CD4-positive, CD25-positive, alpha-beta regulatory T cell (primary cell): ENCODE measurements around the gene NPC1L1. TPM values are rescaled to one million over a fixed set of nuclear protein-coding genes. Genes with fewer than 3 reads are reported as not detected.

ENCODE experiments used
- ATAC-seq, 2 donors: fragments of 150-1000 bp; cut with Tn5 transposase; one replicate each; pipeline ENCODE4 v1.10.0; 2021; ENCODE audit warnings: low read depth in 2 of 2, moderate number of reproducible peaks in 2 of 2, moderate library complexity in 1 of 2
- DNase-seq, 3 donors: peaks; one replicate each; pipeline versions ENCODE4 v3.0.0 to v3.0.0-alpha.2; 2012 to 2022; ENCODE audit warnings: mixed read lengths in 1 of 3
- H3K27ac ChIP-seq: one replicate; pipeline ENCODE4 v1.7.0; 2013; ENCODE audit warnings: mild to moderate bottlenecking, low read length; ENCODE audit not compliant: insufficient read depth, poor library complexity, severe bottlenecking
- H3K27me3 ChIP-seq: one replicate; pipeline ENCODE4 v1.7.0; 2013; ENCODE audit warnings: low read length; ENCODE audit not compliant: control insufficient read depth, insufficient read depth
- H3K36me3 ChIP-seq: one replicate; pipeline ENCODE4 v1.7.0; 2013; ENCODE audit warnings: mild to moderate bottlenecking, low read length, moderate library complexity; ENCODE audit not compliant: control insufficient read depth, insufficient read depth
- H3K4me1 ChIP-seq: 2 replicates; pipeline ENCODE4 v1.7.0; 2013; ENCODE audit warnings: mild to moderate bottlenecking, low read length; ENCODE audit not compliant: insufficient read depth, control insufficient read depth, poor library complexity, severe bottlenecking
- H3K4me3 ChIP-seq: one replicate; pipeline ENCODE4 v1.7.0; 2013; ENCODE audit warnings: low read depth, mild to moderate bottlenecking, low read length, moderate library complexity
- H3K9me3 ChIP-seq, 2 experiments: 1 replicate in 1 of 2; 2 replicates in 1 of 2; pipeline ENCODE4 v1.7.0; 2013; ENCODE audit warnings: low read length in 2 of 2, mild to moderate bottlenecking in 1 of 2, moderate library complexity in 1 of 2; ENCODE audit not compliant: control insufficient read depth in 2 of 2
- H3K27ac Mint-ChIP-seq, 3 donors: one replicate each; pipeline ENCODE4 v1.8.0; 2020 to 2022; ENCODE audit warnings: mild to moderate bottlenecking in 3 of 3, mixed read lengths in 3 of 3, moderate library complexity in 2 of 3
- H3K27me3 Mint-ChIP-seq: one replicate; pipeline ENCODE4 v1.8.0; 2022; ENCODE audit warnings: mild to moderate bottlenecking, mixed read lengths
- H3K36me3 Mint-ChIP-seq: one replicate; pipeline ENCODE4 v1.8.0; 2020; ENCODE audit warnings: mixed read lengths
- H3K4me1 Mint-ChIP-seq, 4 donors: one replicate each; pipeline ENCODE4 v1.8.0; 2020 to 2022; ENCODE audit warnings: mixed read lengths in 4 of 4, mild to moderate bottlenecking in 1 of 4
- H3K4me3 Mint-ChIP-seq, 4 donors: one replicate each; pipeline ENCODE4 v1.8.0; 2020 to 2022; ENCODE audit warnings: mild to moderate bottlenecking in 4 of 4, mixed read lengths in 4 of 4, moderate library complexity in 3 of 4
- H3K9me3 Mint-ChIP-seq, 7 donors: one replicate each; pipeline ENCODE4 v1.8.0; 2020 to 2022; ENCODE audit warnings: mixed read lengths in 7 of 7, mild to moderate bottlenecking in 3 of 7, moderate library complexity in 2 of 7
- polyA plus RNA-seq, 4 donors: library from polyadenylated mRNA; unstranded; fragments of 300-500 nt; fragmentation: Illumina TruSeq; gene quantifications; one replicate each; pipeline ENCODE4 v1.2.3, GENCODE V29; 2021
- total RNA-seq: library from RNA; stranded (reverse); gene quantifications from one replicate; pipeline ENCODE4 v1.2.3, GENCODE V29; 2022

The NPC1L1 gene
- total and polyA plus RNA-seq, 5 donors from 2014 or later, result 0.10 to 0.18 TPM; not detected in 3

GRCh38 chr7:44471436-44471835 is 69.7 kb downstream of the NPC1L1 start:
- Mint-ChIP-seq H3K4me3 (no peak overlapping the region), H3K36me3 (peaks cover 52% of the 10 kb centered on the region), H3K27me3 (no peaks in the 10 kb centered on the region), H3K27ac (peak overlapping the region; percentile 15 to 76 (median 43)), H3K9me3 (no peaks in the 10 kb centered on the region), H3K4me1 (peaks cover 32 to 78% (median 43%) of the 10 kb centered on the region in 4 donors)
- Histone ChIP-seq H3K4me1 (peaks cover 16% of the 10 kb centered on the region), H3K27ac (no peak overlapping the region), H3K36me3 (peaks cover 86% of the 10 kb centered on the region), H3K27me3 (no peaks in the 10 kb centered on the region), H3K4me3 (no peak overlapping the region), H3K9me3 (no peaks in the 10 kb centered on the region)
- no peak for DNase-seq
- no peak for ATAC-seq

GRCh38 chr7:44470628-44471245 is 70.4 kb downstream of the NPC1L1 start:
- H3K9me3 ChIP-seq, result no peaks in the 10 kb centered on the region
- H3K4me1 ChIP-seq, result peaks cover 17% of the 10 kb centered on the region
- no peaks in the 10 kb centered on the region for H3K27me3 ChIP-seq
- peaks cover 84% of the 10 kb centered on the region for H3K36me3 ChIP-seq
- no peak for DNase-seq
- H3K4me1 Mint-ChIP-seq, result peaks cover 34 to 81% (median 42%) of the 10 kb centered on the region in 4 donors
- no peak for ATAC-seq
- H3K27ac Mint-ChIP-seq, result peak overlapping the region in 1 of 3 donors; percentile 21
- H3K36me3 Mint-ChIP-seq, result peaks cover 49% of the 10 kb centered on the region
- no peaks in the 10 kb centered on the region for H3K27me3 Mint-ChIP-seq
- no peaks in the 10 kb centered on the region for H3K9me3 Mint-ChIP-seq
- H3K4me3 Mint-ChIP-seq, result peak overlapping the region in 1 of 4 donors; percentile 49
- H3K27ac ChIP-seq, result no peak overlapping the region
- H3K4me3 ChIP-seq, result no peak overlapping the region

GRCh38 chr7:44470135-44470479 is 71.0 kb downstream of the NPC1L1 start:
- Histone ChIP-seq H3K36me3 (peaks cover 78% of the 10 kb centered on the region), H3K27me3 (no peaks in the 10 kb centered on the region), H3K27ac (no peak overlapping the region), H3K4me3 (no peak overlapping the region), H3K9me3 (no peaks in the 10 kb centered on the region), H3K4me1 (peaks cover 17% of the 10 kb centered on the region)
- H3K9me3 Mint-ChIP-seq, result no peaks in the 10 kb centered on the region
- peaks cover 39 to 83% (median 46%) of the 10 kb centered on the region in 4 donors for H3K4me1 Mint-ChIP-seq
- peaks cover 47% of the 10 kb centered on the region for H3K36me3 Mint-ChIP-seq
- H3K4me3 Mint-ChIP-seq, result no peak overlapping the region
- DNase-seq (no peak), ATAC-seq (no peak)
- no peaks in the 10 kb centered on the region for H3K27me3 Mint-ChIP-seq
- H3K27ac Mint-ChIP-seq, result peak overlapping the region in 1 of 3 donors; percentile 21

- peaks cover 73% of the 10 kb centered on the region for H3K36me3 ChIP-seq
- Mint-ChIP-seq H3K4me1 (peaks cover 38 to 84% (median 49%) of the 10 kb centered on the region in 4 donors), H3K4me3 (peak overlapping the region in 1 of 4 donors; percentile 18)
Measured at GRCh38 chr7:44469461-44470134, 71.5 kb downstream of the NPC1L1 start.

GRCh38 chr7:44467217-44467548 is 73.9 kb downstream of the NPC1L1 start:
- Mint-ChIP-seq H3K27me3 (no peaks in the 10 kb centered on the region), H3K4me3 (no peak overlapping the region), H3K9me3 (no peaks in the 10 kb centered on the region), H3K36me3 (peaks cover 37% of the 10 kb centered on the region), H3K4me1 (peaks cover 31 to 85% (median 50%) of the 10 kb centered on the region in 4 donors), H3K27ac (peak overlapping the region in 2 of 3 donors; percentile 20 to 62)
- no peak overlapping the region for H3K4me3 ChIP-seq
- H3K4me1 ChIP-seq, result peaks cover 22% of the 10 kb centered on the region
- H3K27ac ChIP-seq, result no peak overlapping the region
- DNase-seq (no peak), ATAC-seq (no peak)
- H3K27me3 ChIP-seq, result no peaks in the 10 kb centered on the region
- no peaks in the 10 kb centered on the region for H3K9me3 ChIP-seq
- H3K36me3 ChIP-seq, result peaks cover 57% of the 10 kb centered on the region

More at GRCh38 chr7:44469461-44470134, 71.5 kb downstream of the NPC1L1 start:
- Histone ChIP-seq H3K4me1 (peaks cover 17% of the 10 kb centered on the region), H3K27ac (no peak overlapping the region), H3K27me3 (no peaks in the 10 kb centered on the region), H3K9me3 (no peaks in the 10 kb centered on the region), H3K4me3 (no peak overlapping the region)
- Mint-ChIP-seq H3K27me3 (no peaks in the 10 kb centered on the region), H3K36me3 (peaks cover 46% of the 10 kb centered on the region), H3K27ac (peak overlapping the region in 2 of 3 donors; percentile 4 to 21), H3K9me3 (no peaks in the 10 kb centered on the region)
- ATAC-seq (no peak), DNase-seq (no peak)

- Mint-ChIP-seq H3K4me3 (no peak overlapping the region), H3K9me3 (no peaks in the 10 kb centered on the region), H3K4me1 (peaks cover 30 to 86% (median 51%) of the 10 kb centered on the region in 4 donors), H3K36me3 (peaks cover 41% of the 10 kb centered on the region), H3K27me3 (no peaks in the 10 kb centered on the region), H3K27ac (peak overlapping the region in 1 of 3 donors; percentile 62)
- ATAC-seq, result no peak
- Histone ChIP-seq H3K36me3 (peaks cover 55% of the 10 kb centered on the region), H3K4me1 (peaks cover 28% of the 10 kb centered on the region), H3K9me3 (no peaks in the 10 kb centered on the region), H3K4me3 (no peak overlapping the region), H3K27me3 (no peaks in the 10 kb centered on the region), H3K27ac (no peak overlapping the region)
- no peak for DNase-seq
Measured at GRCh38 chr7:44466300-44467216, 74.6 kb downstream of the NPC1L1 start.

- H3K27me3 Mint-ChIP-seq, result peaks cover 2% of the 10 kb centered on the region
- Histone ChIP-seq H3K4me1 (peaks cover 38% of the 10 kb centered on the region), H3K4me3 (no peak overlapping the region), H3K9me3 (no peaks in the 10 kb centered on the region), H3K36me3 (peaks cover 45% of the 10 kb centered on the region), H3K27ac (no peak overlapping the region), H3K27me3 (no peaks in the 10 kb centered on the region)
- no peaks in the 10 kb centered on the region for H3K9me3 Mint-ChIP-seq
- peaks cover 47% of the 10 kb centered on the region for H3K36me3 Mint-ChIP-seq
- peak overlapping the region in 2 of 3 donors; percentile 66 to 72 for H3K27ac Mint-ChIP-seq
- DNase-seq (no peak), ATAC-seq (no peak)
- H3K4me1 Mint-ChIP-seq, result peaks cover 35 to 92% (median 58%) of the 10 kb centered on the region in 4 donors
- peak overlapping the region in 1 of 4 donors; percentile 8 for H3K4me3 Mint-ChIP-seq
Measured at GRCh38 chr7:44465490-44465889, 75.6 kb downstream of the NPC1L1 start.
